H9 (cell line): Measurements from ENCODE around the gene KCNMA1. TPM values are rescaled to one million over a fixed set of nuclear protein-coding genes. Genes with fewer than 3 reads are reported as not detected.

ENCODE experiments used
- DNase-seq: peaks from one replicate; pipeline ENCODE4 v3.0.0-alpha.2; 2017
- H2AFZ ChIP-seq: one replicate; pipeline ENCODE4 v1.6.1; 2013; ENCODE audit warnings: mild to moderate bottlenecking, low read length, control low read depth, moderate library complexity
- H2AK5ac ChIP-seq: 2 replicates; pipeline ENCODE4 v1.6.1; 2013; ENCODE audit warnings: low read length, control low read depth, mixed read lengths; ENCODE audit not compliant: insufficient read length
- H2BK120ac ChIP-seq: one replicate; pipeline ENCODE4 v1.6.1; 2013; ENCODE audit warnings: low read depth, mild to moderate bottlenecking, low read length, control low read depth, inconsistent platforms; ENCODE audit not compliant: poor library complexity, severe bottlenecking
- H2BK12ac ChIP-seq: 2 replicates; pipeline ENCODE4 v1.6.1; 2013; ENCODE audit warnings: low read length, control low read depth, mixed read lengths, low read depth; ENCODE audit not compliant: insufficient read length
- H2BK15ac ChIP-seq: 2 replicates; pipeline ENCODE4 v1.6.1; 2013; ENCODE audit warnings: low read depth, low read length, control low read depth
- H2BK20ac ChIP-seq: one replicate; pipeline ENCODE4 v1.6.1; 2013; ENCODE audit warnings: low read depth, mild to moderate bottlenecking, low read length, control low read depth, inconsistent platforms; ENCODE audit not compliant: poor library complexity, severe bottlenecking
- H2BK5ac ChIP-seq: 2 replicates; pipeline ENCODE4 v1.6.1; 2013; ENCODE audit warnings: low read length, control low read depth, mixed read lengths; ENCODE audit not compliant: insufficient read length
- H3K14ac ChIP-seq: 2 replicates; pipeline ENCODE4 v1.6.1; 2013; ENCODE audit warnings: low read length, control low read depth; ENCODE audit not compliant: insufficient read depth
- H3K18ac ChIP-seq: 2 replicates; pipeline ENCODE4 v1.6.1; 2013; ENCODE audit warnings: low read depth, mild to moderate bottlenecking, mixed read lengths, low read length, control low read depth; ENCODE audit not compliant: insufficient read length
- H3K23ac ChIP-seq: 2 replicates; pipeline ENCODE4 v1.6.1; 2013; ENCODE audit warnings: low read length, control low read depth, mixed read lengths, low read depth; ENCODE audit not compliant: insufficient read length
- H3K23me2 ChIP-seq: 2 replicates; pipeline ENCODE4 v1.6.1; 2013; ENCODE audit warnings: low read depth, mild to moderate bottlenecking, mixed read lengths, low read length, control low read depth; ENCODE audit not compliant: insufficient read length, poor library complexity, severe bottlenecking
- H3K27ac ChIP-seq: 2 replicates; pipeline ENCODE4 v1.5.1; 2013; ENCODE audit warnings: low read length, control low read depth, mixed read lengths, low read depth; ENCODE audit not compliant: insufficient read length
- H3K27me3 ChIP-seq: 2 replicates; pipeline ENCODE4 v1.6.1; 2013; ENCODE audit warnings: low read length, control low read depth, inconsistent platforms; ENCODE audit not compliant: insufficient read depth
- H3K4ac ChIP-seq: 2 replicates; pipeline ENCODE4 v1.6.1; 2013; ENCODE audit warnings: low read depth, mild to moderate bottlenecking, control low read depth, inconsistent platforms, low read length, moderate library complexity
- H3K4me1 ChIP-seq: 2 replicates; pipeline ENCODE4 v1.6.1; 2013; ENCODE audit warnings: low read length, control low read depth, inconsistent platforms; ENCODE audit not compliant: insufficient read depth
- H3K4me2 ChIP-seq: 2 replicates; pipeline ENCODE4 v1.6.1; 2013; ENCODE audit warnings: low read length, control low read depth, mixed read lengths; ENCODE audit not compliant: insufficient read length, insufficient read depth
- H3K56ac ChIP-seq: 2 replicates; pipeline ENCODE4 v1.6.1; 2013; ENCODE audit warnings: low read depth, mild to moderate bottlenecking, mixed read lengths, low read length, control low read depth; ENCODE audit not compliant: insufficient read length
- H3K79me1 ChIP-seq: 2 replicates; pipeline ENCODE4 v1.6.1; 2013; ENCODE audit warnings: low read depth, mild to moderate bottlenecking, moderate library complexity, low read length, control low read depth, inconsistent platforms; ENCODE audit not compliant: insufficient read depth, poor library complexity, severe bottlenecking
- H3K79me2 ChIP-seq: 2 replicates; pipeline ENCODE4 v1.6.1; 2013; ENCODE audit warnings: low read length, control low read depth, inconsistent platforms; ENCODE audit not compliant: insufficient read depth
- H3K9ac ChIP-seq: 2 replicates; pipeline ENCODE4 v1.6.1; 2013; ENCODE audit warnings: low read length, control low read depth, mixed read lengths; ENCODE audit not compliant: insufficient read length; ENCODE audit errors: extremely low read depth
- H3K9me3 ChIP-seq: one replicate; pipeline ENCODE4 v1.6.1; 2013; ENCODE audit warnings: low read depth, low read length, inconsistent platforms; ENCODE audit not compliant: control insufficient read depth
- H3T11ph ChIP-seq: one replicate; pipeline ENCODE4 v1.6.1; 2013; ENCODE audit warnings: mild to moderate bottlenecking, low read length, control low read depth, inconsistent platforms
- H4K20me1 ChIP-seq: one replicate; pipeline ENCODE4 v1.6.1; 2013; ENCODE audit not compliant: control insufficient read depth, insufficient read length, insufficient read depth
- H4K5ac ChIP-seq: 2 replicates; pipeline ENCODE4 v1.6.1; 2013; ENCODE audit warnings: low read depth, mild to moderate bottlenecking, mixed read lengths, low read length, control low read depth; ENCODE audit not compliant: insufficient read length
- H4K8ac ChIP-seq: replicated peaks from 2 replicates; pipeline ENCODE4 v1.6.1; 2013; ENCODE audit warnings: low read length, control low read depth, mixed read lengths, low read depth; ENCODE audit not compliant: insufficient read length
- H4K91ac ChIP-seq: 2 replicates; pipeline ENCODE4 v1.6.1; 2013; ENCODE audit warnings: low read depth, mild to moderate bottlenecking, moderate library complexity, mixed read lengths, low read length, control low read depth; ENCODE audit not compliant: insufficient read length
- H3K27ac Mint-ChIP-seq, 3 experiments: 2 replicates in 2 of 3; 3 replicates in 1 of 3; pipeline ENCODE4 v1.8.0; 2020 to 2021; ENCODE audit warnings: mixed read lengths in 3 of 3, mild to moderate bottlenecking in 1 of 3, moderate library complexity in 1 of 3
- H3K27me3 Mint-ChIP-seq: 2 replicates; pipeline ENCODE4 v1.8.0; 2021; ENCODE audit warnings: low read depth, mild to moderate bottlenecking, moderate library complexity, mixed read lengths
- H3K36me3 Mint-ChIP-seq, 3 experiments: 2 replicates in 2 of 3; 3 replicates in 1 of 3; pipeline ENCODE4 v1.8.0; 2020 to 2021; ENCODE audit warnings: low read depth in 3 of 3, mixed read lengths in 3 of 3; ENCODE audit not compliant: insufficient read depth in 1 of 3
- H3K4me1 Mint-ChIP-seq, 2 experiments: 2 replicates each; pipeline ENCODE4 v1.8.0; 2020; ENCODE audit warnings: mixed read lengths in 2 of 2
- H3K4me3 Mint-ChIP-seq, 2 experiments: 2 replicates in 1 of 2; 3 replicates in 1 of 2; pipeline ENCODE4 v1.8.0; 2020 to 2021; ENCODE audit warnings: mild to moderate bottlenecking in 2 of 2, mixed read lengths in 2 of 2, moderate library complexity in 1 of 2
- H3K9me3 Mint-ChIP-seq, 2 experiments: 2 replicates in 1 of 2; 3 replicates in 1 of 2; pipeline ENCODE4 v1.8.0; 2020; ENCODE audit warnings: mild to moderate bottlenecking in 2 of 2, mixed read lengths in 2 of 2, moderate library complexity in 1 of 2
- WGBS: extraction: QIAGEN DNeasy Blood & Tissue Kit; methylation state at CpG from one replicate; pipeline ENCODE4 v1.1.7; 2013; ENCODE audit warnings: missing lambda C conversion rate, low lambda C conversion rate, mixed read lengths; ENCODE audit not compliant: insufficient read length; ENCODE audit errors: extremely low coverage; 5-methylcytosine and 5-hydroxymethylcytosine counted together
- total RNA-seq: library from RNA; stranded (reverse); gene quantifications from 2 replicates; pipeline ENCODE4 v1.2.1, GENCODE V29; 2021
- TF ChIP-seq, protein P1 (sequence below): fragments of 200-600 bp; sonication (generic); conservative IDR thresholded peaks from 3 replicates; pipeline ENCODE4 v1.8.0; 2021; ENCODE audit warnings: antibody characterized with exemption, mild to moderate bottlenecking

Gene KCNMA1
- total RNA-seq, 1 experiment from 2014 or later: 2.0 TPM

DNA sequence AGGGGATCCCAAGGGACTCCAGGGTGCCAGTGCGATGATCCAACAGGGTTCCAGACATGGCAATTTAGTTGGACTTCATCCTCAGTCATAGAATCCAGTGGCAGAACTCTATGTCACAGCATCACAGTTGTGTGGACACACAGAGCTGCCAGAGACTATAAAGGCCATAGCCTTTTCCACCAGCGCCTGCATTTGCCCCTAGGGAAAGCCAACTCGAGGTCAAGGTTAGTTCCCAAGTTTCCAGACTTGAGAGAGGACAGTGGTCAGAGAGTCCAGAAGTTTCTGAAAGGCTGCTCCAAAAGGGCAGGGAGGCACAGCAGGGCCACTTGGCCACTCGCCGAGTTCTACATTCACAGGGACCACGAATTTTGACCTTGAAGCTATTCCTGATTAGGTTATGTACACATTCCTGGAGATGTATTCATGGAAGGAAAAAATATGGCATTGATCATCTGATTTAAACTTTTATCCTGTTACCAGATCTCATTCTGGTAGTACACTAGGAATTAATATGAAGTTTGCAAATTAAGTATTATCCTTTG is 170.1 kb downstream of the KCNMA1 start:
- H3K18ac ChIP-seq: no peak overlapping the region
- no peak overlapping the region for H4K91ac ChIP-seq
- H3K27me3 ChIP-seq: no peaks in the 10 kb centered on the region
- H3K14ac ChIP-seq: no peak overlapping the region
- no peak overlapping the region for H4K8ac ChIP-seq
- H3K79me2 ChIP-seq: no peaks in the 10 kb centered on the region
- Mint-ChIP-seq H3K27me3 (no peaks in the 10 kb centered on the region), H3K36me3 (no peaks in the 10 kb centered on the region), H3K27ac (no peak overlapping the region), H3K4me3 (no peak overlapping the region), H3K4me1 (peaks cover 6 to 9% of the 10 kb centered on the region in 2 experiments), H3K9me3 (no peaks in the 10 kb centered on the region)
- no peaks in the 10 kb centered on the region for H3K79me1 ChIP-seq
- H3K9ac ChIP-seq: no peak overlapping the region
- H3K23me2 ChIP-seq: no peaks in the 10 kb centered on the region
- no peak overlapping the region for H3K27ac ChIP-seq
- H2AK5ac ChIP-seq: no peak overlapping the region
- H2BK12ac ChIP-seq: no peak overlapping the region
- H2BK120ac ChIP-seq: no peak overlapping the region
- no peak for DNase-seq
- peaks cover 3% of the 10 kb centered on the region; the same call in 1 of the 2 replicates for H3K4me1 ChIP-seq
- H3K4ac ChIP-seq: no peak overlapping the region
- no peak overlapping the region for H2BK15ac ChIP-seq
- H3K4me2 ChIP-seq: no peak overlapping the region
- no peaks in the 10 kb centered on the region for H3K9me3 ChIP-seq
- WGBS: no CpG with 5 or more reads among the region's 6 CpGs
- H2BK20ac ChIP-seq: no peak overlapping the region
- no peak overlapping the region for H2AFZ ChIP-seq
- TF ChIP-seq, protein P1, sequence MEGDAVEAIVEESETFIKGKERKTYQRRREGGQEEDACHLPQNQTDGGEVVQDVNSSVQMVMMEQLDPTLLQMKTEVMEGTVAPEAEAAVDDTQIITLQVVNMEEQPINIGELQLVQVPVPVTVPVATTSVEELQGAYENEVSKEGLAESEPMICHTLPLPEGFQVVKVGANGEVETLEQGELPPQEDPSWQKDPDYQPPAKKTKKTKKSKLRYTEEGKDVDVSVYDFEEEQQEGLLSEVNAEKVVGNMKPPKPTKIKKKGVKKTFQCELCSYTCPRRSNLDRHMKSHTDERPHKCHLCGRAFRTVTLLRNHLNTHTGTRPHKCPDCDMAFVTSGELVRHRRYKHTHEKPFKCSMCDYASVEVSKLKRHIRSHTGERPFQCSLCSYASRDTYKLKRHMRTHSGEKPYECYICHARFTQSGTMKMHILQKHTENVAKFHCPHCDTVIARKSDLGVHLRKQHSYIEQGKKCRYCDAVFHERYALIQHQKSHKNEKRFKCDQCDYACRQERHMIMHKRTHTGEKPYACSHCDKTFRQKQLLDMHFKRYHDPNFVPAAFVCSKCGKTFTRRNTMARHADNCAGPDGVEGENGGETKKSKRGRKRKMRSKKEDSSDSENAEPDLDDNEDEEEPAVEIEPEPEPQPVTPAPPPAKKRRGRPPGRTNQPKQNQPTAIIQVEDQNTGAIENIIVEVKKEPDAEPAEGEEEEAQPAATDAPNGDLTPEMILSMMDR: no peak
- H2BK5ac ChIP-seq: no peak overlapping the region
- no peak overlapping the region for H3K23ac ChIP-seq
- H4K5ac ChIP-seq: no peak overlapping the region
- no peak overlapping the region for H3T11ph ChIP-seq
- H3K56ac ChIP-seq: no peak overlapping the region
- H4K20me1 ChIP-seq: no peaks in the 10 kb centered on the region
